ENCODE results near the gene OAS2. TPM values are rescaled to one million over a fixed set of nuclear protein-coding genes. Genes with fewer than 3 reads are reported as not detected.
A peak's percentile ranks its signal among the peaks of the same experiment; 100 is the strongest.

Gene OAS2
- total RNA-seq, 1 experiment from 2014 or later = 0.25 TPM

GRCh38 chr12:113003636-113004035, 25.3 kb downstream of the OAS2 start:
- no peak for TF ChIP-seq CTCF (IDR thresholded peaks at IDR 0.05; ENCODE audit: insufficient read depth in 1 of 2, low read depth in 1 of 2, low read length in 1 of 2, severe bottlenecking in 1 of 2, unreplicated experiment in 1 of 2)
- intact Hi-C loops (cut with micrococcal nuclease; ENCODE audit: unreplicated experiment) = no loop called here
- ChIA-PET CTCF (no interaction called here), POLR2A (no interaction called here)
- H3K27me3 Mint-ChIP-seq (ENCODE audit: insufficient read depth, unreplicated experiment) = peaks cover 14% of the 10 kb centered on the region
- peaks cover 6% of the 10 kb centered on the region for H3K4me1 Mint-ChIP-seq (ENCODE audit: low read depth, unreplicated experiment)
- Histone ChIP-seq H3K27me3 (replicated peaks; ENCODE audit: control insufficient read depth, insufficient read depth, low read length) (no peaks in the 10 kb centered on the region; the same call in 1 of the 2 replicates), H3K36me3 (ENCODE audit: control insufficient read depth, insufficient read depth, low read length) (no peaks in the 10 kb centered on the region; the same call in 1 of the 2 replicates), H3K4me1 (no peaks in the 10 kb centered on the region), H3K4me3 (ENCODE audit: low read depth, low read length) (no peak overlapping the region), H3K9me3 (no peaks in the 10 kb centered on the region)
- no peak overlapping the region for H3K27ac Mint-ChIP-seq (ENCODE audit: unreplicated experiment)
- H3K9me3 Mint-ChIP-seq (ENCODE audit: unreplicated experiment) = peaks cover 5% of the 10 kb centered on the region
- no TSS peak for BruUV-seq (replicated peaks)
- DNase-seq = no peak
- H3K36me3 Mint-ChIP-seq (ENCODE audit: insufficient read depth, unreplicated experiment) = no peaks in the 10 kb centered on the region
- H3K4me3 Mint-ChIP-seq (ENCODE audit: unreplicated experiment) = no peak overlapping the region

- Mint-ChIP-seq H3K27ac (ENCODE audit: unreplicated experiment) (no peak overlapping the region), H3K27me3 (ENCODE audit: insufficient read depth, unreplicated experiment) (peaks cover 12% of the 10 kb centered on the region), H3K4me1 (ENCODE audit: low read depth, unreplicated experiment) (peaks cover 6% of the 10 kb centered on the region), H3K36me3 (ENCODE audit: insufficient read depth, unreplicated experiment) (no peaks in the 10 kb centered on the region), H3K9me3 (ENCODE audit: unreplicated experiment) (no peaks in the 10 kb centered on the region), H3K4me3 (ENCODE audit: unreplicated experiment) (no peak overlapping the region)
- TF ChIP-seq CTCF (IDR thresholded peaks at IDR 0.05; ENCODE audit: insufficient read depth in 1 of 2, low read depth in 1 of 2, low read length in 1 of 2, severe bottlenecking in 1 of 2, unreplicated experiment in 1 of 2) = peak; percentile 10 to 14
- BruUV-seq (replicated peaks) = no TSS peak
- Histone ChIP-seq H3K4me1 (no peaks in the 10 kb centered on the region), H3K9me3 (no peaks in the 10 kb centered on the region), H3K4me3 (ENCODE audit: low read depth, low read length) (no peak overlapping the region), H3K36me3 (ENCODE audit: control insufficient read depth, insufficient read depth, low read length) (no peaks in the 10 kb centered on the region), H3K27me3 (replicated peaks; ENCODE audit: control insufficient read depth, insufficient read depth, low read length) (no peaks in the 10 kb centered on the region; the same call in 1 of the 2 replicates)
- intact Hi-C loops (cut with micrococcal nuclease; ENCODE audit: unreplicated experiment) = no loop called here
- DNase-seq = no peak
- POLR2A ChIA-PET = no interaction called here
- CTCF ChIA-PET = no interaction called here
Measured at GRCh38 chr12:113005762-113006161, 27.4 kb downstream of the OAS2 start.

- CTCF ChIA-PET = no interaction called here
- Histone ChIP-seq H3K27me3 (replicated peaks; ENCODE audit: control insufficient read depth, insufficient read depth, low read length) (no peaks in the 10 kb centered on the region; the same call in 1 of the 2 replicates), H3K4me1 (no peaks in the 10 kb centered on the region), H3K4me3 (ENCODE audit: low read depth, low read length) (no peak overlapping the region), H3K36me3 (ENCODE audit: control insufficient read depth, insufficient read depth, low read length) (no peaks in the 10 kb centered on the region), H3K9me3 (no peaks in the 10 kb centered on the region)
- peaks cover 12% of the 10 kb centered on the region for H3K27me3 Mint-ChIP-seq (ENCODE audit: insufficient read depth, unreplicated experiment)
- H3K36me3 Mint-ChIP-seq (ENCODE audit: insufficient read depth, unreplicated experiment) = no peaks in the 10 kb centered on the region
- H3K4me1 Mint-ChIP-seq (ENCODE audit: low read depth, unreplicated experiment) = peaks cover 6% of the 10 kb centered on the region
- H3K4me3 Mint-ChIP-seq (ENCODE audit: unreplicated experiment) = no peak overlapping the region
- intact Hi-C loops (cut with micrococcal nuclease; ENCODE audit: unreplicated experiment) = no loop called here
- no peak for DNase-seq
- H3K9me3 Mint-ChIP-seq (ENCODE audit: unreplicated experiment) = no peaks in the 10 kb centered on the region
- TF ChIP-seq CTCF (IDR thresholded peaks at IDR 0.05; ENCODE audit: insufficient read depth in 1 of 2, low read depth in 1 of 2, low read length in 1 of 2, severe bottlenecking in 1 of 2, unreplicated experiment in 1 of 2) = no peak
- BruUV-seq (replicated peaks) = no TSS peak
- POLR2A ChIA-PET = no interaction called here
- no peak overlapping the region for H3K27ac Mint-ChIP-seq (ENCODE audit: unreplicated experiment)
Measured at GRCh38 chr12:113006206-113006605, 27.9 kb downstream of the OAS2 start.
